HEK293 (cell line): Measurements from ENCODE around the gene PKP3.

Experiments used
- CTCF ChIA-PET: fragments of 350-600 bp; formaldehyde crosslinking; extraction: SDS; loops from one replicate; lab custom pipeline; 2021; ENCODE audit warnings: antibody characterized with exemption; lab: Yijun Ruan, JAX
- POLR2A ChIA-PET: fragments of 300-600 bp; formaldehyde crosslinking; extraction: SDS; loops from one replicate; lab custom pipeline; 2020; ENCODE audit warnings: antibody characterized with exemption, inconsistent platforms; lab: Yijun Ruan, JAX
- H3K27ac ChIP-seq: fragments of 200-500 bp; sonication (Bioruptor generic); 2 replicates; pipeline ENCODE4 v1.5.1; 2014; ENCODE audit warnings: low read depth, low read length, control low read depth, inconsistent platforms; ENCODE audit errors: extremely low read depth
- H3K36me3 ChIP-seq, 2 experiments: fragments of 200-500 bp in 1 of 2; sonication (Bioruptor generic) in 1 of 2; 1 replicate in 1 of 2; 2 replicates in 1 of 2; pipeline ENCODE4 v1.5.1; 2014 to 2017; ENCODE audit warnings: inconsistent platforms in 2 of 2, low read length in 2 of 2; ENCODE audit not compliant: control insufficient read depth in 2 of 2, insufficient read depth in 1 of 2
- H3K4me1 ChIP-seq: fragments of 200-500 bp; sonication (Bioruptor generic); 2 replicates; pipeline ENCODE4 v1.5.1; 2014; ENCODE audit warnings: mild to moderate bottlenecking, low read length, inconsistent platforms; ENCODE audit not compliant: control insufficient read depth, insufficient read depth
- H3K4me3 ChIP-seq: 2 replicates; pipeline ENCODE4 v1.5.1; 2011; ENCODE audit warnings: low read depth, mild to moderate bottlenecking, control low read depth, low read length, moderate library complexity
- H3K9me3 ChIP-seq: fragments of 200-500 bp; sonication (Bioruptor generic); 2 replicates; pipeline ENCODE4 v1.5.1; 2014; ENCODE audit warnings: low read depth, low read length, inconsistent platforms; ENCODE audit not compliant: control insufficient read depth, insufficient read depth
- HOXA7 ChIP-seq: sonication (generic); formaldehyde crosslinking; IDR thresholded peaks from 2 replicates; pipeline ENCODE4 v1.8.1; 2022; ENCODE audit warnings: missing genetic modification reagents, borderline replicate concordance
- HOXD13 ChIP-seq: sonication (generic); formaldehyde crosslinking; IDR thresholded peaks from 2 replicates; pipeline ENCODE4 v1.8.0; 2022; ENCODE audit warnings: missing genetic modification reagents, borderline replicate concordance
- KLF1 ChIP-seq: fragments of 450-650 bp; formaldehyde crosslinking; IDR thresholded peaks from 2 replicates; pipeline ENCODE4 v1.5.1; 2016; ENCODE audit warnings: missing biosample characterization, missing genetic modification characterization
- PRDM1 ChIP-seq: fragments of 450-650 bp; formaldehyde crosslinking; IDR thresholded peaks from 2 replicates; pipeline ENCODE4; 2016; ENCODE audit warnings: missing biosample characterization, missing genetic modification characterization
- SCRT1 ChIP-seq: fragments of 450-650 bp; formaldehyde crosslinking; IDR thresholded peaks from 2 replicates; pipeline ENCODE4 v1.5.1; 2016; ENCODE audit warnings: missing biosample characterization, missing genetic modification characterization, borderline replicate concordance
- SP2 ChIP-seq: fragments of 450-650 bp; formaldehyde crosslinking; IDR thresholded peaks from 2 replicates; pipeline ENCODE4 v1.5.1; 2016; ENCODE audit warnings: missing biosample characterization, missing genetic modification characterization
- YY1 ChIP-seq: fragments of 450-650 bp; formaldehyde crosslinking; IDR thresholded peaks from 2 replicates; pipeline ENCODE4 v1.5.1; 2018; ENCODE audit warnings: missing biosample characterization, missing genetic modification characterization
- YY2 ChIP-seq: fragments of 450-650 bp; formaldehyde crosslinking; IDR thresholded peaks from 2 replicates; pipeline ENCODE4 v1.5.1; 2016; ENCODE audit warnings: missing biosample characterization, missing genetic modification characterization
- ZFP3 ChIP-seq: fragments of 450-650 bp; formaldehyde crosslinking; IDR thresholded peaks from 2 replicates; pipeline ENCODE4 v1.5.1; 2016; ENCODE audit warnings: low read depth, missing biosample characterization, missing genetic modification characterization
- ZIC2 ChIP-seq: fragments of 450-650 bp; formaldehyde crosslinking; IDR thresholded peaks from 2 replicates; pipeline ENCODE4 v1.5.1; 2016; ENCODE audit warnings: missing biosample characterization, missing genetic modification characterization
- ZNF266 ChIP-seq: fragments of 450-650 bp; formaldehyde crosslinking; IDR thresholded peaks from 2 replicates; pipeline ENCODE4 v1.5.1; 2016; ENCODE audit warnings: missing biosample characterization, missing genetic modification characterization, low read depth
- ZNF596 ChIP-seq: fragments of 450-650 bp; IDR thresholded peaks from 2 replicates; pipeline ENCODE4 v1.5.0; 2018; ENCODE audit warnings: missing biosample characterization, mild to moderate bottlenecking, missing genetic modification characterization, moderate library complexity
- TF ChIP-seq, protein P1 (sequence below): fragments of 450-650 bp; formaldehyde crosslinking; IDR thresholded peaks from 2 replicates; pipeline ENCODE4 v1.5.1; 2016; ENCODE audit warnings: missing biosample characterization, missing genetic modification characterization
- TF ChIP-seq, protein P2 (sequence below): sonication (generic); formaldehyde crosslinking; IDR thresholded peaks from 2 replicates; pipeline ENCODE4 v1.8.1; 2022; ENCODE audit warnings: mild to moderate bottlenecking, moderate library complexity, missing genetic modification reagents

The PKP3 gene, protein sequence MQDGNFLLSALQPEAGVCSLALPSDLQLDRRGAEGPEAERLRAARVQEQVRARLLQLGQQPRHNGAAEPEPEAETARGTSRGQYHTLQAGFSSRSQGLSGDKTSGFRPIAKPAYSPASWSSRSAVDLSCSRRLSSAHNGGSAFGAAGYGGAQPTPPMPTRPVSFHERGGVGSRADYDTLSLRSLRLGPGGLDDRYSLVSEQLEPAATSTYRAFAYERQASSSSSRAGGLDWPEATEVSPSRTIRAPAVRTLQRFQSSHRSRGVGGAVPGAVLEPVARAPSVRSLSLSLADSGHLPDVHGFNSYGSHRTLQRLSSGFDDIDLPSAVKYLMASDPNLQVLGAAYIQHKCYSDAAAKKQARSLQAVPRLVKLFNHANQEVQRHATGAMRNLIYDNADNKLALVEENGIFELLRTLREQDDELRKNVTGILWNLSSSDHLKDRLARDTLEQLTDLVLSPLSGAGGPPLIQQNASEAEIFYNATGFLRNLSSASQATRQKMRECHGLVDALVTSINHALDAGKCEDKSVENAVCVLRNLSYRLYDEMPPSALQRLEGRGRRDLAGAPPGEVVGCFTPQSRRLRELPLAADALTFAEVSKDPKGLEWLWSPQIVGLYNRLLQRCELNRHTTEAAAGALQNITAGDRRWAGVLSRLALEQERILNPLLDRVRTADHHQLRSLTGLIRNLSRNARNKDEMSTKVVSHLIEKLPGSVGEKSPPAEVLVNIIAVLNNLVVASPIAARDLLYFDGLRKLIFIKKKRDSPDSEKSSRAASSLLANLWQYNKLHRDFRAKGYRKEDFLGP

DNA sequence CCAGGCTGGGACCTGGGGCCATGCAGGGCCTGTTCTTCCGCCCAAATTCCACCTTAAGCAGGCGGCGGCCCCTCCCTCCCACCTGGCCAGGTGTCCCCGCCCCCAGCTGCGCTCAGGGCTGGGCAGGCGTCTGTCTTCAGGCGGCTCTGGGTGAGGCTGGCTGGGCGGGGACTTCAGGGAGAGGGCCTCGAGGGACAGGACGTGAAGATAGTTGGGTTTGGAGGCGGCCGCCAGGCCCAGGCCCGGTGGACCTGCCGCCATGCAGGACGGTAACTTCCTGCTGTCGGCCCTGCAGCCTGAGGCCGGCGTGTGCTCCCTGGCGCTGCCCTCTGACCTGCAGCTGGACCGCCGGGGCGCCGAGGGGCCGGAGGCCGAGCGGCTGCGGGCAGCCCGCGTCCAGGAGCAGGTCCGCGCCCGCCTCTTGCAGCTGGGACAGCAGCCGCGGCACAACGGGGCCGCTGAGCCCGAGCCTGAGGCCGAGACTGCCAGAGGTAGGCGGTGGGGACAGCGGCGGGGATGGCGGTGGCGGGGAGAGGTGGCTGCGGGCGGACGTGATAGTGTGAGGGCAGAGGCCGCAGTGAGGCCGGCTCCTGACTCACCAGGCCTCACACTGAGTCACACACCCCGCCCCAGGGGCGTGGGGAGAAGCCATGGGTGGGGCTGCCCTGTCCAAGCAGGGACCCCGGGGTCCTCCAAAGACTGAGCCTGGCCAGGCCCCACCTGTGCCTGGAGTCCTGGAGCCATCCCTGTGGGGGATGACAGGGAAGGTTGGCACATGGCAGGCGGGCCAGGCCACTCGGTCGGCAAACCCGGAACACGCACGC, at the start of gene PKP3:
Gene PKP3, plus strand, starts transcription at position 176 of the 824 bp plus-strand sequence. Its CDS starts 84 bp downstream, at position 260.
- H3K27ac ChIP-seq: peak within 1 kb of the TSS; percentile 73; the same call in 1 of the 2 replicates
- ChIA-PET CTCF (interaction anchor here (0.5 to 0.7 kb wide), 2 partner anchors 13 to 188 kb away, joined by 3 read pairs; no protein-coding TSS in a partner anchor), POLR2A (interaction anchor here (0.6 kb wide), 1 partner anchor 170 kb away, joined by 4 read pairs; no protein-coding TSS in a partner anchor)
- peaks cover 0 to 28% of the 10 kb centered on the region in 2 experiments; a peak in 1 of 3 replicates for H3K36me3 ChIP-seq
- H3K4me3 ChIP-seq: peak within 1 kb of the TSS; percentile 33
- no peaks in the 10 kb centered on the region; the same call in 1 of the 2 replicates for H3K4me1 ChIP-seq
- no peaks in the 10 kb centered on the region for H3K9me3 ChIP-seq
- TF ChIP-seq KLF1 (tag by site-specific recombination): peak; percentile 64
- TF ChIP-seq ZIC2: 0 out of 2 replicates have a peak, but pooled peaks have one; percentile 19
- TF ChIP-seq YY1: no peak
- no peak for TF ChIP-seq SCRT1 (tag by site-specific recombination)
- TF ChIP-seq, protein P1, sequence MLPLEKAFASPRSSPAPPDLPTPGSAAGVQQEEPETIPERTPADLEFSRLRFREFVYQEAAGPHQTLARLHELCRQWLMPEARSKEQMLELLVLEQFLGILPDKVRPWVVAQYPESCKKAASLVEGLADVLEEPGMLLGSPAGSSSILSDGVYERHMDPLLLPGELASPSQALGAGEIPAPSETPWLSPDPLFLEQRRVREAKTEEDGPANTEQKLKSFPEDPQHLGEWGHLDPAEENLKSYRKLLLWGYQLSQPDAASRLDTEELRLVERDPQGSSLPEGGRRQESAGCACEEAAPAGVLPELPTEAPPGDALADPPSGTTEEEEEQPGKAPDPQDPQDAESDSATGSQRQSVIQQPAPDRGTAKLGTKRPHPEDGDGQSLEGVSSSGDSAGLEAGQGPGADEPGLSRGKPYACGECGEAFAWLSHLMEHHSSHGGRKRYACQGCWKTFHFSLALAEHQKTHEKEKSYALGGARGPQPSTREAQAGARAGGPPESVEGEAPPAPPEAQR (tag by site-specific recombination): no peak
- TF ChIP-seq HOXD13 (CRISPR knock-in tag): no peak
- TF ChIP-seq ZNF266: no peak
- no peak for TF ChIP-seq ZNF596 (tag by site-specific recombination)
- TF ChIP-seq HOXA7 (CRISPR knock-in tag): no peak
- no peak for TF ChIP-seq YY2 (tag by site-specific recombination)
- TF ChIP-seq SP2 (tag by site-specific recombination): no peak
- TF ChIP-seq, protein P2, sequence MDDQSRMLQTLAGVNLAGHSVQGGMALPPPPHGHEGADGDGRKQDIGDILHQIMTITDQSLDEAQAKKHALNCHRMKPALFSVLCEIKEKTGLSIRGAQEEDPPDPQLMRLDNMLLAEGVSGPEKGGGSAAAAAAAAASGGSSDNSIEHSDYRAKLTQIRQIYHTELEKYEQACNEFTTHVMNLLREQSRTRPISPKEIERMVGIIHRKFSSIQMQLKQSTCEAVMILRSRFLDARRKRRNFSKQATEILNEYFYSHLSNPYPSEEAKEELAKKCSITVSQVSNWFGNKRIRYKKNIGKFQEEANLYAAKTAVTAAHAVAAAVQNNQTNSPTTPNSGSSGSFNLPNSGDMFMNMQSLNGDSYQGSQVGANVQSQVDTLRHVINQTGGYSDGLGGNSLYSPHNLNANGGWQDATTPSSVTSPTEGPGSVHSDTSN (CRISPR knock-in tag): 0 out of 2 replicates have a peak, but pooled peaks have one; percentile 65

DNA sequence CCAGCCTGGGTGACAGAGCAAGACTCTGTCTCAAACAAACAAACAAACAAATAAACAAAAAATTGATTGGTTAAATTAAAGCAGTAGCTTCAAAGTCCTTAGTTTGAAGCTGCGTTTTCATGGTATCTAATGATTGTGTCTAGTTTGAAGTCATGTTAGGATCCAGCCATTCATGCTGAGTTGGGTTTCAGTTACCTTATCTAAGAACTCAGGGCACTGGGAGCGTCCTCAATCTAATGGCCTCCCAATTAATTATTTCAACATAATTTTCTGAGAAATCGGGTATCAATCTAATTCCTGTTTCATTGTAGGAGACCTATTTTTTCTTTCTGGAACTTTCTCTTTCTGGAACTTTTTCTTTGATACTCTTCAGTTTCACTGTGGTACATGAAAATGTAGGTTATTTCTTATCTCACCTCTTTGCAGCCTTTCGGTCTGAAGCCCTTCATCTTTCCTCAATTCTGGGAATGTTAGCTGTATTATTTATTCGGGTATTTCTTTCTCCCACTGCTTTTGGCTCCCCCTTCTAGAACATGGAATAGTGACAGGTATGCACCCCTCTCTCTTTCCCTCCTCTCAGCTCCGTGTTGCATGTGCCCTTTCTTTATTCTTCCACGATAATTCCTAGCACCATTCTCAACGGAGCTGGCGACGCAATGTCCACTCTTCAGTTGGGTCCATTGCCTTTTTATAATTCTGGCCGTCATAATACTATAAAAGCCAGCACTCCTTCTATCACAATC, 49.0 kb upstream of the PKP3 start:
- H3K4me1 ChIP-seq: no peaks in the 10 kb centered on the region
- no peak overlapping the region for H3K27ac ChIP-seq
- H3K9me3 ChIP-seq: no peaks in the 10 kb centered on the region
- TF ChIP-seq ZFP3 (tag by site-specific recombination) (no peak), PRDM1 (0 out of 2 replicates have a peak, but pooled peaks have one; percentile 34)
- ChIA-PET POLR2A (interaction anchor here (1.3 kb wide), 1 partner anchor 11 kb away, joined by 3 read pairs; no protein-coding TSS in a partner anchor), CTCF (interaction anchor here (0.7 kb wide), 1 partner anchor 15 kb away, joined by 6 read pairs; no protein-coding TSS in a partner anchor)
- H3K36me3 ChIP-seq: no peaks in the 10 kb centered on the region
- no peak overlapping the region for H3K4me3 ChIP-seq
